ENCODE measurements around the gene ZNF536.
"Not testable (repeated sequence)": the region's sequence is repeated elsewhere in the genome, so short reads cannot be mapped to it uniquely, and the experiment has no call there.

GRCh38 chr19:30498085-30498484 is 125.9 kb downstream of the ZNF536 start:
- TF ChIP-seq, protein P1, sequence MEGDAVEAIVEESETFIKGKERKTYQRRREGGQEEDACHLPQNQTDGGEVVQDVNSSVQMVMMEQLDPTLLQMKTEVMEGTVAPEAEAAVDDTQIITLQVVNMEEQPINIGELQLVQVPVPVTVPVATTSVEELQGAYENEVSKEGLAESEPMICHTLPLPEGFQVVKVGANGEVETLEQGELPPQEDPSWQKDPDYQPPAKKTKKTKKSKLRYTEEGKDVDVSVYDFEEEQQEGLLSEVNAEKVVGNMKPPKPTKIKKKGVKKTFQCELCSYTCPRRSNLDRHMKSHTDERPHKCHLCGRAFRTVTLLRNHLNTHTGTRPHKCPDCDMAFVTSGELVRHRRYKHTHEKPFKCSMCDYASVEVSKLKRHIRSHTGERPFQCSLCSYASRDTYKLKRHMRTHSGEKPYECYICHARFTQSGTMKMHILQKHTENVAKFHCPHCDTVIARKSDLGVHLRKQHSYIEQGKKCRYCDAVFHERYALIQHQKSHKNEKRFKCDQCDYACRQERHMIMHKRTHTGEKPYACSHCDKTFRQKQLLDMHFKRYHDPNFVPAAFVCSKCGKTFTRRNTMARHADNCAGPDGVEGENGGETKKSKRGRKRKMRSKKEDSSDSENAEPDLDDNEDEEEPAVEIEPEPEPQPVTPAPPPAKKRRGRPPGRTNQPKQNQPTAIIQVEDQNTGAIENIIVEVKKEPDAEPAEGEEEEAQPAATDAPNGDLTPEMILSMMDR (conservative IDR thresholded peaks at IDR 0.05), result not testable (repeated sequence)
- not testable (repeated sequence) for TF ChIP-seq EZH2 (IDR thresholded peaks at IDR 0.05; ENCODE audit: low read depth)
